Heart left ventricle (tissue), 13 donors: ENCODE data around the gene TACC2.

Experiments used
- CTCF ChIP-seq, 12 donors: fragments of 200-600 bp; sonication (generic) in 4 of 12; IDR thresholded peaks; one replicate each; pipeline versions ENCODE4 v1.5.0 to v1.8.0; 2018 to 2022; ENCODE audit warnings: antibody characterized with exemption in 12 of 12, mild to moderate bottlenecking in 5 of 12
- POLR2A ChIP-seq, 2 donors: fragments of 450-650 bp; IDR thresholded peaks; one replicate each; pipeline ENCODE4 v1.6.1; 2017; ENCODE audit warnings: antibody characterized with exemption in 2 of 2, mild to moderate bottlenecking in 2 of 2, moderate library complexity in 2 of 2
- donor health status: ischemic (EF 13 %, LVEDD 7.1; RV severe dilation, severe dysfunction).
- donor health status: DM: no; HTN: yes; CAD: no.
- donor health status: DM: no; HTN: no; CAD: no.
- donor health status: ischemic (EF 25% LVEDD 6.9; RV normal size, moderate dysfunction).
- donor health status: ischemic (EF 25% LVEDD 5.7; RV mildly dilated, moderate dysfunction).
- donor health status: ischemic (EF 35%, LVEDD 5.7; RV mildly dilated, moderate dysfunction).
- donor health status: nonischemic (EF 11% LVEDD 7.7; RV severe dilation, severe dysfunction).
- donor health status: DM: yes; HTN: yes; CAD: no.
- donor health status: PGD.
- donor health status: ischemic (EF 29% LVEDD 5.4; RV normal size, mild dysfunction).
- donor health status: nonischemic (EF 23%, LVEDD 6.1; RV moderate dilation, normal function).

- TF ChIP-seq CTCF (IDR thresholded peaks at IDR 0.05) (no peak), POLR2A (IDR thresholded peaks at IDR 0.05) (no peak)
Measured at GRCh38 chr10:122075171-122075570, 86.2 kb downstream of the TACC2 start.
